B cell (primary cell): ENCODE data around the gene EPX. TPM values are rescaled to one million over a fixed set of nuclear protein-coding genes. Genes with fewer than 3 reads are reported as not detected.

Experiments
- ATAC-seq: fragments of 200-7000 bp; cut with Tn5 transposase; one replicate; pipeline ENCODE4 v1.10.0; 2021; ENCODE audit warnings: low read depth, mild to moderate bottlenecking, moderate number of reproducible peaks, moderate library complexity
- CTCF ChIA-PET: fragments of 350-600 bp; sonication (Branson Sonifier 250); formaldehyde crosslinking; loops from one replicate; lab custom pipeline; 2021; ENCODE audit warnings: antibody characterized with exemption, inconsistent platforms; lab: Charles Lee
- POLR2A ChIA-PET: fragments of 350-600 bp; sonication (Branson Sonifier 250); formaldehyde crosslinking; loops from one replicate; lab custom pipeline; 2021; ENCODE audit warnings: antibody characterized with exemption; lab: Charles Lee
- DNase-seq: peaks from one replicate; pipeline ENCODE4 v3.0.0; 2013
- H2AFZ ChIP-seq: 2 replicates; pipeline ENCODE4 v1.6.1; 2012; ENCODE audit warnings: mild to moderate bottlenecking, low read depth, low read length; ENCODE audit not compliant: insufficient read depth, poor library complexity, severe bottlenecking
- H3K27ac ChIP-seq, 2 donors: 1 replicate in 1 of 2; 2 replicates in 1 of 2; pipeline ENCODE4 v1.5.1; 2012 to 2013; ENCODE audit warnings: low read length in 2 of 2, mild to moderate bottlenecking in 2 of 2, moderate library complexity in 1 of 2
- H3K27me3 ChIP-seq, 4 experiments: fragments of 200-600 bp in 1 of 4; sonication (generic) in 1 of 4; replicated peaks in 1 of 4; 1 replicate in 2 of 4; 2 replicates in 2 of 4; pipeline versions ENCODE4 v1.6.1 to v1.7.0; 2013 to 2016; ENCODE audit warnings: low read length in 3 of 4, mild to moderate bottlenecking in 2 of 4, mixed read lengths in 1 of 4, moderate library complexity in 1 of 4; ENCODE audit not compliant: insufficient read depth in 4 of 4, control insufficient read depth in 3 of 4; ENCODE audit errors: control extremely low read depth in 1 of 4
- H3K36me3 ChIP-seq, 2 experiments: replicated peaks in 1 of 2; 1 replicate in 1 of 2; 2 replicates in 1 of 2; pipeline versions ENCODE4 v1.6.1 to v1.7.1; 2013; ENCODE audit warnings: low read length in 1 of 2; ENCODE audit not compliant: insufficient read depth in 2 of 2, control insufficient read depth in 1 of 2; ENCODE audit errors: control extremely low read depth in 1 of 2, extremely low read depth in 1 of 2
- H3K4me1 ChIP-seq, 2 donors: fragments of 200-600 bp in 1 of 2; sonication (generic) in 1 of 2; 1 replicate in 1 of 2; 2 replicates in 1 of 2; pipeline versions ENCODE4 v1.5.1 to v1.6.1; 2013 to 2017; ENCODE audit warnings: low read length in 2 of 2; ENCODE audit not compliant: control insufficient read depth in 2 of 2, insufficient read depth in 2 of 2
- H3K4me2 ChIP-seq: replicated peaks from 2 replicates; pipeline ENCODE3; 2012; ENCODE audit warnings: mild to moderate bottlenecking, low read depth, low read length; ENCODE audit not compliant: poor library complexity, severe bottlenecking
- H3K4me3 ChIP-seq, 5 experiments: fragments of 200-600 bp in 1 of 5; sonication (generic) in 1 of 5; 1 replicate in 3 of 5; 2 replicates in 2 of 5; pipeline versions ENCODE4 v1.5.1 to v1.7.0; 2011 to 2016; ENCODE audit warnings: low read length in 4 of 5, mild to moderate bottlenecking in 4 of 5, low read depth in 2 of 5, control low read depth in 1 of 5, moderate library complexity in 1 of 5; ENCODE audit not compliant: insufficient read depth in 1 of 5; ENCODE audit errors: control extremely low read depth in 1 of 5, extremely low read depth in 1 of 5
- H3K79me2 ChIP-seq: fragments of 200-600 bp; sonication (generic); one replicate; pipeline ENCODE4 v1.6.0; 2016; ENCODE audit warnings: low read length; ENCODE audit not compliant: control insufficient read depth, insufficient read depth
- H3K9ac ChIP-seq: fragments of 200-600 bp; sonication (generic); 2 replicates; pipeline ENCODE4 v1.6.1; 2017; ENCODE audit warnings: mild to moderate bottlenecking, low read length, moderate library complexity
- H3K9me3 ChIP-seq, 3 donors: one replicate each; pipeline versions ENCODE4 v1.6.1 to v1.7.1; 2013; ENCODE audit warnings: low read length in 2 of 3; ENCODE audit not compliant: control insufficient read depth in 2 of 3, insufficient read depth in 1 of 3; ENCODE audit errors: control extremely low read depth in 1 of 3
- H4K20me1 ChIP-seq: 2 replicates; pipeline ENCODE4 v1.6.0; 2012; ENCODE audit warnings: mild to moderate bottlenecking, low read length; ENCODE audit not compliant: insufficient read depth, control insufficient read depth, poor library complexity, severe bottlenecking
- H3K27ac Mint-ChIP-seq: one replicate; pipeline ENCODE4 v1.8.0; 2021; ENCODE audit warnings: mixed read lengths
- H3K27me3 Mint-ChIP-seq: one replicate; pipeline ENCODE4 v1.8.0; 2021; ENCODE audit warnings: mixed read lengths
- H3K4me1 Mint-ChIP-seq: one replicate; pipeline ENCODE4 v1.8.0; 2021; ENCODE audit warnings: mixed read lengths
- H3K4me3 Mint-ChIP-seq: one replicate; pipeline ENCODE4 v1.8.0; 2021; ENCODE audit warnings: mixed read lengths
- H3K9me3 Mint-ChIP-seq: one replicate; pipeline ENCODE4 v1.8.0; 2022; ENCODE audit warnings: mixed read lengths; ENCODE audit not compliant: insufficient read depth
- CTCF ChIP-seq: fragments of 200-600 bp; IDR thresholded peaks from one replicate; pipeline ENCODE4 v1.8.0; 2022; ENCODE audit warnings: antibody characterized with exemption, mild to moderate bottlenecking
- EZH2 ChIP-seq: IDR thresholded peaks from 2 replicates; pipeline ENCODE4 v1.6.1; 2012; ENCODE audit warnings: borderline replicate concordance, low read depth, mild to moderate bottlenecking, moderate library complexity, low read length; ENCODE audit not compliant: insufficient read depth, poor library complexity, severe bottlenecking
- whole genome bisulfite sequencing: methylation state at CpG from one replicate; pipeline ENCODE4 v1.1.5; 2013; ENCODE audit warnings: missing lambda C conversion rate; ENCODE audit not compliant: insufficient coverage; 5-methylcytosine and 5-hydroxymethylcytosine counted together
- intact Hi-C: fragments of 100-400 bp; cut with micrococcal nuclease; formaldehyde crosslinking; loops from one replicate; pipeline ENCODE4 v1.10.0; 2022
- polyA plus RNA-seq: library from polyadenylated mRNA; depleted of rRNA; stranded (reverse); fragments of >200 nt; gene quantifications from 2 replicates; pipeline ENCODE4 v1.2.3, GENCODE V29; 2012
- total RNA-seq, 2 donors: library from RNA; stranded (reverse); fragments of 120-200 nt in 1 of 2; gene quantifications; 1 replicate in 1 of 2; 2 replicates in 1 of 2; pipeline versions ENCODE4 v1.2.3 to v1.2.4, GENCODE V29; 2013 to 2022

EPX gene
- total and polyA plus RNA-seq, 2 donors (not counting 1 experiment from before 2014, with no cell fraction given): not detected

- DNase-seq (no peak), ATAC-seq (no peak)
- Histone ChIP-seq H3K4me3 (no peak overlapping the region), H3K4me1 (peaks cover 10 to 12% of the 10 kb centered on the region in 2 donors), H3K27me3 (peaks cover 0 to 26% (median 16%) of the 10 kb centered on the region in 4 experiments), H2AFZ (no peak overlapping the region), H3K9me3 (peaks cover 0 to 11% (median 2%) of the 10 kb centered on the region in 3 donors), H4K20me1 (no peaks in the 10 kb centered on the region), H3K4me2 (no peak overlapping the region), H3K27ac (no peak overlapping the region), H3K36me3 (no peaks in the 10 kb centered on the region), H3K79me2 (no peaks in the 10 kb centered on the region), H3K9ac (no peak overlapping the region)
- intact Hi-C loops: no loop called here
- Mint-ChIP-seq H3K9me3 (no peaks in the 10 kb centered on the region), H3K27me3 (peaks cover 65% of the 10 kb centered on the region), H3K4me3 (no peak overlapping the region), H3K27ac (no peak overlapping the region), H3K4me1 (peaks cover 10% of the 10 kb centered on the region)
- CTCF ChIA-PET: interaction anchor here (1.1 kb wide), 1 partner anchor 9 kb away, joined by 3 read pairs; no protein-coding TSS in a partner anchor
- TF ChIP-seq CTCF: no peak
- TF ChIP-seq EZH2: no peak
- POLR2A ChIA-PET: no interaction called here
- 89% methylated on average over 2 of the region's 3 CpGs for WGBS
Measured at GRCh38 chr17:58161566-58161965, 31.0 kb upstream of the EPX start.

- no peak for TF ChIP-seq EZH2
- no peak for TF ChIP-seq CTCF
Measured at GRCh38 chr17:58165981-58166380, 26.5 kb upstream of the EPX start.

More at GRCh38 chr17:58165981-58166380, 26.5 kb upstream of the EPX start:
- POLR2A ChIA-PET: no interaction called here
- ATAC-seq (no peak), DNase-seq (no peak)
- H3K79me2 ChIP-seq: no peaks in the 10 kb centered on the region
- H4K20me1 ChIP-seq: no peaks in the 10 kb centered on the region
- H3K36me3 ChIP-seq: no peaks in the 10 kb centered on the region
- intact Hi-C loops: no loop called here
- no peak overlapping the region for H3K9ac ChIP-seq
- peaks cover 3% of the 10 kb centered on the region for H3K4me1 Mint-ChIP-seq
- CTCF ChIA-PET: no interaction called here
- no peaks in the 10 kb centered on the region for H3K4me1 ChIP-seq
- H3K4me2 ChIP-seq: no peak overlapping the region
- H3K27ac ChIP-seq: no peak overlapping the region
- no peak overlapping the region for H3K4me3 ChIP-seq
- no peak overlapping the region for H3K4me3 Mint-ChIP-seq
- H2AFZ ChIP-seq: no peak overlapping the region
- H3K9me3 Mint-ChIP-seq: no peaks in the 10 kb centered on the region
- H3K27me3 ChIP-seq: peaks cover 0 to 22% (median 18%) of the 10 kb centered on the region in 4 experiments
- WGBS: 0% methylated on average over 1 of the region's 2 CpGs
- H3K9me3 ChIP-seq: peaks cover 0 to 3% (median 2%) of the 10 kb centered on the region in 3 donors
- H3K27ac Mint-ChIP-seq: no peak overlapping the region
- peaks cover 70% of the 10 kb centered on the region for H3K27me3 Mint-ChIP-seq
